Transverse colon (tissue), 4 donors: ENCODE results near the gene ZNHIT6.
"Not testable (repeated sequence)": the region's sequence is repeated elsewhere in the genome, so short reads cannot be mapped to it uniquely, and the experiment has no call there.

ENCODE experiments used
- EP300 ChIP-seq: sonication (generic); formaldehyde crosslinking; IDR thresholded peaks from one replicate; pipeline ENCODE4 v1.6.1; 2017; ENCODE audit warnings: antibody characterized with exemption, low read depth
- POLR2A ChIP-seq: fragments of 450-650 bp; IDR thresholded peaks from one replicate; pipeline ENCODE4 v1.6.1; 2016; ENCODE audit warnings: antibody characterized with exemption, mild to moderate bottlenecking, moderate library complexity
- POLR2AphosphoS5 ChIP-seq, 3 donors: sonication (generic); formaldehyde crosslinking; IDR thresholded peaks; one replicate each; pipeline ENCODE4 v1.6.1; 2016; ENCODE audit warnings: antibody characterized with exemption in 3 of 3
- TF ChIP-seq, protein P1 (sequence below), 5 experiments: fragments of 200-600 bp in 3 of 5; fragments of 450-650 bp in 2 of 5; sonication (generic) in 3 of 5; IDR thresholded peaks; 1 replicate in 2 of 5; 2 replicates in 3 of 5; pipeline ENCODE4 v1.5.1; 2016 to 2017; ENCODE audit warnings: antibody characterized with exemption in 5 of 5, inconsistent platforms in 3 of 5, mild to moderate bottlenecking in 2 of 5, moderate library complexity in 1 of 5

DNA sequence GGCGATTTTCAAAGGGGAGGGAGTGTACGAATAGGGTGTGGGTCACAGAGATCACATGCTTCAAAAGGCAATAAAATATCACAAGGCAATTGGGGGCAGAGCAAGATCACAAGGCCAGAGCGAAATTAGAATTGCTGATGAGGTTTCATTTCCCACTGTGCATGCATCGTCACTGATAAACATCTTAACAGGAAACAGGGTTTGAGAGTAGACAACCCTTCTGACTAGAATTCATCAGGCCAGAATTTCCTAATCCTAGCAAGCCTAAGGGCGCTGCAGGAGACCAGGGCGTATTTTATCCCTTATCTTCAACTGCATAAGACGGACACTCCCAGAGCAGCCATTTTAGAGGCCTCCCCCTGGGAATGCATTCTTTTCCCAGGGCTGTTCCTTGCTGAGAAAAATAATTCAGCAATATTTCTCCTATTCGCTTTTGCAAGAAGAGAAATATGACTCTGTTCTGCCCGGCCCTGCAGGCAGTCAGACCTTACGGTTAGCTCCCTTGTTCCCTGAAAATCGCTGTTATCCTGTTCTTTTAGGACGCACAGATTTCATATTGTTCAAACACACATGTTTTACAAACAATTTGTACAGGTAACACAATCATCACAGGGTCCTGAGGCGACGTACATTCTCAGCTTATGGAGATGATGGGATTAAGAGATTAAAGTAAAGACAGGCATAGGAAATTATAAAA lies 6.3 kb upstream of the ZNHIT6 start:
- TF ChIP-seq, protein P1, sequence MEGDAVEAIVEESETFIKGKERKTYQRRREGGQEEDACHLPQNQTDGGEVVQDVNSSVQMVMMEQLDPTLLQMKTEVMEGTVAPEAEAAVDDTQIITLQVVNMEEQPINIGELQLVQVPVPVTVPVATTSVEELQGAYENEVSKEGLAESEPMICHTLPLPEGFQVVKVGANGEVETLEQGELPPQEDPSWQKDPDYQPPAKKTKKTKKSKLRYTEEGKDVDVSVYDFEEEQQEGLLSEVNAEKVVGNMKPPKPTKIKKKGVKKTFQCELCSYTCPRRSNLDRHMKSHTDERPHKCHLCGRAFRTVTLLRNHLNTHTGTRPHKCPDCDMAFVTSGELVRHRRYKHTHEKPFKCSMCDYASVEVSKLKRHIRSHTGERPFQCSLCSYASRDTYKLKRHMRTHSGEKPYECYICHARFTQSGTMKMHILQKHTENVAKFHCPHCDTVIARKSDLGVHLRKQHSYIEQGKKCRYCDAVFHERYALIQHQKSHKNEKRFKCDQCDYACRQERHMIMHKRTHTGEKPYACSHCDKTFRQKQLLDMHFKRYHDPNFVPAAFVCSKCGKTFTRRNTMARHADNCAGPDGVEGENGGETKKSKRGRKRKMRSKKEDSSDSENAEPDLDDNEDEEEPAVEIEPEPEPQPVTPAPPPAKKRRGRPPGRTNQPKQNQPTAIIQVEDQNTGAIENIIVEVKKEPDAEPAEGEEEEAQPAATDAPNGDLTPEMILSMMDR (IDR thresholded peaks at IDR 0.05): not testable (repeated sequence)
- TF ChIP-seq EP300; POLR2AphosphoS5 (IDR thresholded peaks at IDR 0.05); POLR2A: not testable (repeated sequence)
